HL-60 (cell line): ENCODE results near the gene BPIFB4.

Experiments used
- DNase-seq, 2 experiments: peaks; one replicate each; pipeline ENCODE4 v3.0.0-alpha.2; 2010 to 2020; ENCODE audit warnings: low read depth in 1 of 2, low spot score in 1 of 2
- H3K27ac ChIP-seq: fragments of 250-450 bp; sonication (Bioruptor Pico); replicated peaks from 2 replicates; pipeline ENCODE4 v1.5.1; 2020; ENCODE audit warnings: mild to moderate bottlenecking, moderate library complexity
- H3K27me3 ChIP-seq: fragments of 250-450 bp; sonication (Bioruptor Pico); 2 replicates; pipeline ENCODE4 v1.5.1; 2021; ENCODE audit warnings: mild to moderate bottlenecking, moderate library complexity; ENCODE audit not compliant: insufficient read depth, poor library complexity, severe bottlenecking
- H3K4me3 ChIP-seq: replicated peaks from 2 replicates; pipeline ENCODE4 v1.5.1; 2011; ENCODE audit warnings: mild to moderate bottlenecking, control low read depth, low read length; ENCODE audit not compliant: insufficient read depth
- CTCF ChIP-seq: IDR thresholded peaks from one replicate; pipeline ENCODE4 v1.5.1; 2011; ENCODE audit warnings: low read length, control low read depth, inconsistent platforms; ENCODE audit not compliant: insufficient read depth
- GABPA ChIP-seq: IDR thresholded peaks from 2 replicates; pipeline ENCODE4 v1.6.1; 2012; ENCODE audit warnings: low read depth
- POLR2AphosphoS5 ChIP-seq: IDR thresholded peaks from 2 replicates; pipeline ENCODE4 v1.6.1; 2012; ENCODE audit warnings: low read depth
- SPI1 ChIP-seq: IDR thresholded peaks from 2 replicates; pipeline ENCODE4 v1.6.1; 2012; ENCODE audit warnings: low read depth, mild to moderate bottlenecking, borderline replicate concordance
- TF ChIP-seq, protein P1 (sequence below): IDR thresholded peaks from 2 replicates; pipeline ENCODE4 v1.6.1; 2012; ENCODE audit warnings: low read depth; ENCODE audit not compliant: insufficient replicate concordance

The BPIFB4 gene

GRCh38 chr20:33130568-33131061 is 51.2 kb downstream of the BPIFB4 start:
- DNase-seq: no peak
- no peak overlapping the region for H3K4me3 ChIP-seq
- TF ChIP-seq SPI1 (no peak), GABPA (no peak), CTCF (no peak), POLR2AphosphoS5 (no peak)
- TF ChIP-seq, protein P1, sequence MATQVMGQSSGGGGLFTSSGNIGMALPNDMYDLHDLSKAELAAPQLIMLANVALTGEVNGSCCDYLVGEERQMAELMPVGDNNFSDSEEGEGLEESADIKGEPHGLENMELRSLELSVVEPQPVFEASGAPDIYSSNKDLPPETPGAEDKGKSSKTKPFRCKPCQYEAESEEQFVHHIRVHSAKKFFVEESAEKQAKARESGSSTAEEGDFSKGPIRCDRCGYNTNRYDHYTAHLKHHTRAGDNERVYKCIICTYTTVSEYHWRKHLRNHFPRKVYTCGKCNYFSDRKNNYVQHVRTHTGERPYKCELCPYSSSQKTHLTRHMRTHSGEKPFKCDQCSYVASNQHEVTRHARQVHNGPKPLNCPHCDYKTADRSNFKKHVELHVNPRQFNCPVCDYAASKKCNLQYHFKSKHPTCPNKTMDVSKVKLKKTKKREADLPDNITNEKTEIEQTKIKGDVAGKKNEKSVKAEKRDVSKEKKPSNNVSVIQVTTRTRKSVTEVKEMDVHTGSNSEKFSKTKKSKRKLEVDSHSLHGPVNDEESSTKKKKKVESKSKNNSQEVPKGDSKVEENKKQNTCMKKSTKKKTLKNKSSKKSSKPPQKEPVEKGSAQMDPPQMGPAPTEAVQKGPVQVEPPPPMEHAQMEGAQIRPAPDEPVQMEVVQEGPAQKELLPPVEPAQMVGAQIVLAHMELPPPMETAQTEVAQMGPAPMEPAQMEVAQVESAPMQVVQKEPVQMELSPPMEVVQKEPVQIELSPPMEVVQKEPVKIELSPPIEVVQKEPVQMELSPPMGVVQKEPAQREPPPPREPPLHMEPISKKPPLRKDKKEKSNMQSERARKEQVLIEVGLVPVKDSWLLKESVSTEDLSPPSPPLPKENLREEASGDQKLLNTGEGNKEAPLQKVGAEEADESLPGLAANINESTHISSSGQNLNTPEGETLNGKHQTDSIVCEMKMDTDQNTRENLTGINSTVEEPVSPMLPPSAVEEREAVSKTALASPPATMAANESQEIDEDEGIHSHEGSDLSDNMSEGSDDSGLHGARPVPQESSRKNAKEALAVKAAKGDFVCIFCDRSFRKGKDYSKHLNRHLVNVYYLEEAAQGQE: no peak
- H3K27me3 ChIP-seq: no peaks in the 10 kb centered on the region
- H3K27ac ChIP-seq: no peak overlapping the region

GRCh38 chr20:33131949-33132473 is 52.6 kb downstream of the BPIFB4 start:
- H3K4me3 ChIP-seq: no peak overlapping the region
- H3K27me3 ChIP-seq: no peaks in the 10 kb centered on the region
- DNase-seq: no peak
- TF ChIP-seq, protein P1: no peak
- TF ChIP-seq SPI1 (no peak), GABPA (no peak), CTCF (no peak)
- no peak overlapping the region for H3K27ac ChIP-seq

DNA sequence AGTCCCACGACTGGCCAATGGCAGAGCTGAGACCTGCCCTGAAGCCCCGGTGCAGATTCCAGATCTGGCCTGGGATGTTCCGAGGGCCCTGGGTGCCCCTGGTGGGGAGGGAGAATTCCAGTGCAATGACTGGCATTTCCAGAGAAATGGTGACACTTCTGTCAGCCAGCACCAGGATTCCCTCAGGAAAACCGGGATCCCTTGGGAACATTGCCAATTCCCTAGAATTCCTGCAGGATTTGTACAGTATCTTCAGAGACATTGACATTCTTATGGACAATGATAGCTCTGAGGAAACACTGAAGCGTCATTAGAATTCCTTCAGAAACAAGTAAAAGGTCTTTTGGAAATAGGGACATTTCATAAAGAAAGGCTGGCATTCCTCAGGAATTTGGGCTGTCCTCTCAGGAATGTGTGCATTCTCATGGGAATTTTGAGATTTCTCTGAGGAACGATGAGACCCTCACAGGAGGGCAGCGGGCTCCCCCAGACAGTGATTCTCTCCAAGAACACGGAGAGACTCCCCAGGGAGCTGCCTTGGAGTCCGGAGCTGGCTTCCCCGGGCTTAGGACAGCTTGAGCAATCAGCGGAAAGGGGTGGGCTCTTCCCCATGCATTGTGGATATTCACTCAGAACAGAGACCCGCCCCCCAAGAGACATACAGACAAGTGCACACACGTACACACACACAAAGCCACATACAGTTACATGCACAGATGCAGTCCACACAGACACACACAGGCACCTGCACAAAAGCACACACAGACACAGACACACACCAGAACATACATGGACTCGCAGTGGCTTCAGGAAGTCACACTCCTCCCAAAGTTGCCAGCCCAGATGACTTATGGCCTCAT is 53.3 kb downstream of the BPIFB4 start:
- no peak overlapping the region for H3K27ac ChIP-seq
- no peak for DNase-seq
- TF ChIP-seq, protein P1: no peak
- TF ChIP-seq GABPA (no peak), POLR2AphosphoS5 (no peak), CTCF (no peak), SPI1 (no peak)
- no peaks in the 10 kb centered on the region for H3K27me3 ChIP-seq
- no peak overlapping the region for H3K4me3 ChIP-seq
